ENCODE data around the gene ERCC1. TPM values are rescaled to one million over a fixed set of nuclear protein-coding genes. Genes with fewer than 3 reads are reported as not detected.

ERCC1 gene
- total RNA-seq, 1 donor from 2014 or later: 123 TPM

DNA sequence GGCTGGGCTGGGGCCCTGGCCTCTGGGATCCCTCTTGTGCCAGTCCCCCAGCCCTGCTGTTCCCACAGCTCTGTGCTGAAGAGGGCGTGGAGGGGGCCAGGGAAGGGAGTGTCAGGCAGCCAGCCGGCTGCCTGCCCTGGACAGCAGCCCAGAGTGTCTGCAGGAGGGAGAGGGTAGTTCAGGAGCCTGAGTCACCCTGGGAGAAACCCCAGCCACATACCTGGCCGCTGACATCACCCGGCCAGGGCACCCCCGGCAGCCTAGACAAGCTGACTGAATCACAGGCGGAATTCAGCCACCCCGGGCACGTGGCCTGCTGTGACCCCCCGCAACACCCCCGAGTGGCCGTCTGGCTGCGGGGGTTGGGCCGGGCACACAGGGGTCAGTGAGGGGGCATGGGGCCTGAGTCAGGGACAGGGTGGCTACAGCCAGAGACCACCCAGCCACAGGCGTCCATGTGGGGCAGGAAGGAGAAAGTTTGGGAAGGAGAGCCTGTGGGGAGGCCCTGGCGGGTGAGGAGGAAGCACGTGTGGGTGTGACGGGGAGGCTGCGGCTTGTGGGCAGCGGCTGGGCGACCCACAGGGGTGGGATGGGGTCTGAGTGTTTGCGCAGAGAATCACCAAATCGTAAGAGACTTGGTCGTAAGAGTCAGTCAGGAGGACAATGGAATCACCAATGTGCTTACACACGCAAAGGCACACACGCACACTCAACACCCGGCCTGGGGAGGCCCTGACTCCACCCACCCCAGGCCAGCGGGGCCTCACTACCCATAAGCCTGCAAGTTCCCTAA lies 32.2 kb upstream of the ERCC1 start:
- Histone ChIP-seq H3K27ac (peak overlapping the region; percentile 94), H3K36me3 (no peaks in the 10 kb centered on the region), H3K27me3 (no peaks in the 10 kb centered on the region), H3K4me1 (peaks cover 32% of the 10 kb centered on the region), H3K4me3 (peak overlapping the region; percentile 20 to 23), H3K9me3 (no peaks in the 10 kb centered on the region)
- peak in 1 of 2 donors; percentile 99 for DNase-seq (ENCODE audit: extremely low spot score in 2 of 2)
- intact Hi-C loops (cut with DNase I): no loop called here
- TF ChIP-seq POLR2A (IDR thresholded peaks at IDR 0.05): no peak
- peak; percentile 95 to 96 for TF ChIP-seq POLR2AphosphoS5 (IDR thresholded peaks at IDR 0.05; ENCODE audit: insufficient read depth in 1 of 2, low read depth in 1 of 2)

DNA sequence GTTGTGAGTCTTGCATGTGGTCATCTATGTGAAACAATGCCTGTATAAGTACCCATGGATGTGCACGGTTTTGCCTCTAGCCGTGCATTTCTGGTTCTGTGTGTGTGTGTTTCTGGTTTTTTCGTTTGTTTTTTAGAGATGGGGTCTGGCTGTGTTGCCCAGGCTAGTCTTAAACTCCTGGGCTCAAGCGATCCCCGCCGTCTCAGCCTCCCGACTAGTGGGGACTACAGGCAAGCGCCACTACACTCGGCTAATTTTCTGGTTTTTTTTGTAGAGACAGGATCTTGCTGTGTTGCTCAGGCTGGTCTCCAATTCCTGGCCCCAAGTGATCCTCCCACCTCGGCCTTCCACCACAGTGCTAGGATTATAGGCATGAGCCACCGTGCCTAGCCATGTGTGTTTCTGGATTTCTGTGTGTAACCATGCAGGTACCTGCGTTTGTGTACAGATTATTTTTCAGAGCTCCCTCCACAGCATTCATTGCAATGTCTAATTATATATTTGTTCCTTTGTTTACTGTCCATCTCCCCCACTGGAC lies 28.2 kb upstream of the ERCC1 start:
- H3K4me3 ChIP-seq: no peak overlapping the region
- H3K36me3 ChIP-seq: no peaks in the 10 kb centered on the region
- H3K27me3 ChIP-seq: no peaks in the 10 kb centered on the region
- H3K9me3 ChIP-seq: no peaks in the 10 kb centered on the region
- TF ChIP-seq POLR2AphosphoS5 (IDR thresholded peaks at IDR 0.05; ENCODE audit: insufficient read depth in 1 of 2, low read depth in 1 of 2) (peak in 1 of 2 donors; percentile 4), POLR2A (IDR thresholded peaks at IDR 0.05) (no peak)
- TF ChIP-seq, protein P1, sequence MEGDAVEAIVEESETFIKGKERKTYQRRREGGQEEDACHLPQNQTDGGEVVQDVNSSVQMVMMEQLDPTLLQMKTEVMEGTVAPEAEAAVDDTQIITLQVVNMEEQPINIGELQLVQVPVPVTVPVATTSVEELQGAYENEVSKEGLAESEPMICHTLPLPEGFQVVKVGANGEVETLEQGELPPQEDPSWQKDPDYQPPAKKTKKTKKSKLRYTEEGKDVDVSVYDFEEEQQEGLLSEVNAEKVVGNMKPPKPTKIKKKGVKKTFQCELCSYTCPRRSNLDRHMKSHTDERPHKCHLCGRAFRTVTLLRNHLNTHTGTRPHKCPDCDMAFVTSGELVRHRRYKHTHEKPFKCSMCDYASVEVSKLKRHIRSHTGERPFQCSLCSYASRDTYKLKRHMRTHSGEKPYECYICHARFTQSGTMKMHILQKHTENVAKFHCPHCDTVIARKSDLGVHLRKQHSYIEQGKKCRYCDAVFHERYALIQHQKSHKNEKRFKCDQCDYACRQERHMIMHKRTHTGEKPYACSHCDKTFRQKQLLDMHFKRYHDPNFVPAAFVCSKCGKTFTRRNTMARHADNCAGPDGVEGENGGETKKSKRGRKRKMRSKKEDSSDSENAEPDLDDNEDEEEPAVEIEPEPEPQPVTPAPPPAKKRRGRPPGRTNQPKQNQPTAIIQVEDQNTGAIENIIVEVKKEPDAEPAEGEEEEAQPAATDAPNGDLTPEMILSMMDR (IDR thresholded peaks at IDR 0.05): no peak
- no peak for DNase-seq (ENCODE audit: extremely low spot score in 2 of 2)
- peaks cover 66% of the 10 kb centered on the region for H3K4me1 ChIP-seq
- intact Hi-C loops (cut with DNase I): no loop called here
- H3K27ac ChIP-seq: peak overlapping the region; percentile 83

DNA sequence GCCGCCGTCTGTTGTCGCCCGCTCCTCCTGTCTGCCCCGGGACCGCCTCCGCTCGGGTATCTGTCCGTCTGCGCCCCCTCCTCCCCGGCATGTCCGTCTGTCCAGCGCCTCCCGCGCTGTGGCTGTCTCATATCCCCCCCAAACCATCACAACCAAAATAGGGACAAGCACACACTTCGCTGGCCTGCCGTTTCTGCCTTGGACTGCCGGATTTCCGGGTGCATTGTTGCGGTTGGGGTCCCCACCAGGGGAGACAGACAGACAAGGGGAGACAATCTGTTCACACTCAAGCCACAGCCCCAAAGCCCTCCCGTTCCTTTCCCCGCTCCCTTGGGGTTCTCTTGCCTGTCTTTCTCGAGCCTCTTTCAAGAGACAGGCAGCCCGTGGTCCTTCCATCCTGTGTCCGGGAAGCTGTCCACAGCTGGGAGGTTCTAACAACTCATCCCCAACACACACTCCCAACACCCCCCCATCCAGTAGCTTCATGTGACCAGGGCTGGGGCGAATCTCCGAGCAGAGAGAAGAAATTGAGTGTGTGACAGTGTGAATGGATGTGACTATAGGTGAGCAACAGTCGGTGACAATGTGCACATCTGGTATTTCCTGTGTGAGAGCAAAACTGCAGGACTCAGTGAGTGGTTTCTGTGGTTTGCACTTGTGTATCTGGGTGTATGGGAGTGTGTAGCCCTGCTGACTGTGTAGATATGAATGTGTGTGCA lies 27.6 kb upstream of the ERCC1 start:
- no peaks in the 10 kb centered on the region for H3K9me3 ChIP-seq
- peak; percentile 9 to 25 for TF ChIP-seq POLR2AphosphoS5 (IDR thresholded peaks at IDR 0.05; ENCODE audit: insufficient read depth in 1 of 2, low read depth in 1 of 2)
- no peak for TF ChIP-seq POLR2A (IDR thresholded peaks at IDR 0.05)
- TF ChIP-seq, protein P1 (IDR thresholded peaks at IDR 0.05): no peak
- H3K4me1 ChIP-seq: peaks cover 66% of the 10 kb centered on the region
- no peaks in the 10 kb centered on the region for H3K27me3 ChIP-seq
- H3K4me3 ChIP-seq: peak overlapping the region; percentile 55 to 57
- intact Hi-C loops (cut with DNase I): no loop called here
- no peaks in the 10 kb centered on the region for H3K36me3 ChIP-seq
- peak overlapping the region; percentile 83 for H3K27ac ChIP-seq
- no peak for DNase-seq (ENCODE audit: extremely low spot score in 2 of 2)

DNA sequence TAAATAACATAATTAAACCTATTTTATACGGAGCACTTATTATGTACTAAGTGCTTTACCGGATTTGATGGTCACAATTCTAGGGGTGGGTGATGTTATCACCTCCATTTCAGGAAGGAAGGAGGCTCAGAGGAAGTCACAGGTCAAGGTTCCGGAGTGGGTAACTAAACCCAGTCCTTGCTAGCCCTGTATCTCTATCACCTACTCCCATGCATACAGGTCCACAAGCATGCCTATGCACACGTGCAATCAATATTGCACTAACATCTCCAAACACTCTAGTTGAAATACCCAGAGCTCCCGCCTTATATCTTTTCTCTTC lies 26.3 kb upstream of the ERCC1 start:
- H3K4me1 ChIP-seq: peaks cover 62% of the 10 kb centered on the region
- TF ChIP-seq POLR2AphosphoS5 (IDR thresholded peaks at IDR 0.05; ENCODE audit: insufficient read depth in 1 of 2, low read depth in 1 of 2): no peak
- TF ChIP-seq, protein P1 (IDR thresholded peaks at IDR 0.05): no peak
- no peak for TF ChIP-seq POLR2A (IDR thresholded peaks at IDR 0.05)
- no peaks in the 10 kb centered on the region for H3K36me3 ChIP-seq
- no peaks in the 10 kb centered on the region for H3K27me3 ChIP-seq
- DNase-seq (ENCODE audit: extremely low spot score in 2 of 2): no peak
- H3K27ac ChIP-seq: peak overlapping the region; percentile 82
- H3K9me3 ChIP-seq: no peaks in the 10 kb centered on the region
- intact Hi-C loops (cut with DNase I): no loop called here
- peak overlapping the region; percentile 55 to 57 for H3K4me3 ChIP-seq

DNA sequence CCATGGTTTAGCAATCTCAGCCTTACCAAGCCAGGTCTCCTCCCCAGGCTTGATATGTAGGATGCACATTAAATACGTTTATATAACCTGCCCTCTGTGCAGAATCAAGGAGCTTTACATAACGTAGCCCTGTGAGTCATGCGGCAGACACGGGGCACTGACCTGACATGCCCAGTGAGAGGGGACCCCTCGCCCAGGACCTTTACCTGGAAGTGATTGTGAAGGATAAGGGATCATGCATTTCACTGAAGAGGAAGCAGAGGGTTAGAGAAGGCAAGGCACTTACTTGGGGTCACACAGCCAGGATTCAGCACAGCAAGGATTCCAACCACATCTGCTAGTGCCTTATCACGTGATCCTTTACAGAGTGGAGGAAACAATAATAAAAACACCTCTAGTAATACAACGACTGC lies 25.2 kb upstream of the ERCC1 start:
- TF ChIP-seq, protein P1 (IDR thresholded peaks at IDR 0.05): no peak
- peak in 1 of 2 donors; percentile 57 for TF ChIP-seq POLR2AphosphoS5 (IDR thresholded peaks at IDR 0.05; ENCODE audit: insufficient read depth in 1 of 2, low read depth in 1 of 2)
- Histone ChIP-seq H3K36me3 (no peaks in the 10 kb centered on the region), H3K4me1 (peaks cover 65% of the 10 kb centered on the region), H3K9me3 (no peaks in the 10 kb centered on the region), H3K4me3 (no peak overlapping the region), H3K27ac (peak overlapping the region; percentile 82), H3K27me3 (no peaks in the 10 kb centered on the region)
- intact Hi-C loops (cut with DNase I): no loop called here
- DNase-seq (ENCODE audit: extremely low spot score in 2 of 2): no peak

All from vagina (tissue), 2 donors.